Osteoblast (primary cell): ENCODE measurements around the gene HMGXB3. TPM values are rescaled to one million over a fixed set of nuclear protein-coding genes. Genes with fewer than 3 reads are reported as not detected.
A peak's percentile ranks its signal among the peaks of the same experiment; 100 is the strongest.

Experiments used
- DNase-seq: peaks from one replicate; pipeline ENCODE4 v3.0.0; 2011; ENCODE audit warnings: low spot score, mixed read lengths; ENCODE audit not compliant: insufficient read length; ENCODE audit errors: missing footprints
- H2AFZ ChIP-seq: 2 replicates; pipeline ENCODE4 v1.6.0; 2011; ENCODE audit warnings: mild to moderate bottlenecking, low read length
- H3K27ac ChIP-seq: 2 replicates; pipeline ENCODE4 v1.5.1; 2011; ENCODE audit warnings: mild to moderate bottlenecking, low read depth, low read length, moderate library complexity
- H3K27me3 ChIP-seq: 2 replicates; pipeline ENCODE4 v1.6.0; 2012; ENCODE audit warnings: mild to moderate bottlenecking, control low read depth, inconsistent platforms, low read length, moderate library complexity; ENCODE audit not compliant: insufficient read depth
- H3K36me3 ChIP-seq: 2 replicates; pipeline ENCODE4 v1.5.1; 2011; ENCODE audit warnings: mild to moderate bottlenecking, low read length, control low read depth, moderate library complexity; ENCODE audit not compliant: insufficient read depth
- H3K4me1 ChIP-seq: 2 replicates; pipeline ENCODE4 v1.5.1; 2011; ENCODE audit warnings: mild to moderate bottlenecking, low read length, control low read depth, moderate library complexity; ENCODE audit not compliant: insufficient read depth
- H3K4me2 ChIP-seq: 2 replicates; pipeline ENCODE4 v1.6.0; 2011; ENCODE audit warnings: mild to moderate bottlenecking, low read length; ENCODE audit not compliant: insufficient read depth
- H3K4me3 ChIP-seq: fragments of 200-600 bp; sonication (generic); 3 replicates; pipeline ENCODE4 v1.5.1; 2012; ENCODE audit warnings: mild to moderate bottlenecking, low read length, inconsistent platforms; ENCODE audit not compliant: insufficient read depth
- H3K79me2 ChIP-seq: 2 replicates; pipeline ENCODE4 v1.6.0; 2012; ENCODE audit warnings: mild to moderate bottlenecking, low read length, control low read depth, inconsistent platforms; ENCODE audit not compliant: insufficient read depth
- H3K9me3 ChIP-seq: 2 replicates; pipeline ENCODE4 v1.5.1; 2011; ENCODE audit warnings: low read depth, low read length, control low read depth
- H4K20me1 ChIP-seq: 2 replicates; pipeline ENCODE4 v1.6.0; 2012; ENCODE audit warnings: mild to moderate bottlenecking, low read length, control low read depth; ENCODE audit not compliant: insufficient read depth
- total RNA-seq: library from RNA; depleted of rRNA; stranded (reverse); fragments of >200 nt; gene quantifications from 2 replicates; pipeline ENCODE4 v1.2.3, GENCODE V29; 2012
- TF ChIP-seq, protein P1 (sequence below): IDR thresholded peaks from 2 replicates; pipeline ENCODE4 v1.5.1; 2011; ENCODE audit warnings: mild to moderate bottlenecking, low read depth, low read length, moderate library complexity; ENCODE audit errors: extremely low read depth

Gene HMGXB3
- total RNA-seq, 1 donor = 54.3 TPM

- Histone ChIP-seq H3K4me2 (no peak overlapping the region), H3K36me3 (peaks cover 47% of the 10 kb centered on the region), H3K79me2 (peaks cover 2% of the 10 kb centered on the region), H3K27me3 (no peaks in the 10 kb centered on the region), H2AFZ (no peak overlapping the region), H3K4me1 (peaks cover 30% of the 10 kb centered on the region), H3K9me3 (no peaks in the 10 kb centered on the region), H3K4me3 (no peak overlapping the region), H3K27ac (no peak overlapping the region), H4K20me1 (no peaks in the 10 kb centered on the region)
- peak; percentile 35 for DNase-seq
- TF ChIP-seq, protein P1, sequence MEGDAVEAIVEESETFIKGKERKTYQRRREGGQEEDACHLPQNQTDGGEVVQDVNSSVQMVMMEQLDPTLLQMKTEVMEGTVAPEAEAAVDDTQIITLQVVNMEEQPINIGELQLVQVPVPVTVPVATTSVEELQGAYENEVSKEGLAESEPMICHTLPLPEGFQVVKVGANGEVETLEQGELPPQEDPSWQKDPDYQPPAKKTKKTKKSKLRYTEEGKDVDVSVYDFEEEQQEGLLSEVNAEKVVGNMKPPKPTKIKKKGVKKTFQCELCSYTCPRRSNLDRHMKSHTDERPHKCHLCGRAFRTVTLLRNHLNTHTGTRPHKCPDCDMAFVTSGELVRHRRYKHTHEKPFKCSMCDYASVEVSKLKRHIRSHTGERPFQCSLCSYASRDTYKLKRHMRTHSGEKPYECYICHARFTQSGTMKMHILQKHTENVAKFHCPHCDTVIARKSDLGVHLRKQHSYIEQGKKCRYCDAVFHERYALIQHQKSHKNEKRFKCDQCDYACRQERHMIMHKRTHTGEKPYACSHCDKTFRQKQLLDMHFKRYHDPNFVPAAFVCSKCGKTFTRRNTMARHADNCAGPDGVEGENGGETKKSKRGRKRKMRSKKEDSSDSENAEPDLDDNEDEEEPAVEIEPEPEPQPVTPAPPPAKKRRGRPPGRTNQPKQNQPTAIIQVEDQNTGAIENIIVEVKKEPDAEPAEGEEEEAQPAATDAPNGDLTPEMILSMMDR = no peak
Observed at GRCh38 chr5:150055326-150056074, 55.0 kb downstream of the HMGXB3 start.

GRCh38 chr5:150056075-150056443 lies 55.5 kb downstream of the HMGXB3 start:
- H3K4me1 ChIP-seq = peaks cover 30% of the 10 kb centered on the region
- no peak overlapping the region for H3K27ac ChIP-seq
- H3K4me2 ChIP-seq = no peak overlapping the region
- no peaks in the 10 kb centered on the region for H3K9me3 ChIP-seq
- H3K27me3 ChIP-seq = no peaks in the 10 kb centered on the region
- peaks cover 42% of the 10 kb centered on the region for H3K36me3 ChIP-seq
- H2AFZ ChIP-seq = no peak overlapping the region
- H3K4me3 ChIP-seq = no peak overlapping the region
- peak; percentile 35 for DNase-seq
- no peaks in the 10 kb centered on the region for H4K20me1 ChIP-seq
- peaks cover 2% of the 10 kb centered on the region for H3K79me2 ChIP-seq
- TF ChIP-seq, protein P1 = no peak

DNA sequence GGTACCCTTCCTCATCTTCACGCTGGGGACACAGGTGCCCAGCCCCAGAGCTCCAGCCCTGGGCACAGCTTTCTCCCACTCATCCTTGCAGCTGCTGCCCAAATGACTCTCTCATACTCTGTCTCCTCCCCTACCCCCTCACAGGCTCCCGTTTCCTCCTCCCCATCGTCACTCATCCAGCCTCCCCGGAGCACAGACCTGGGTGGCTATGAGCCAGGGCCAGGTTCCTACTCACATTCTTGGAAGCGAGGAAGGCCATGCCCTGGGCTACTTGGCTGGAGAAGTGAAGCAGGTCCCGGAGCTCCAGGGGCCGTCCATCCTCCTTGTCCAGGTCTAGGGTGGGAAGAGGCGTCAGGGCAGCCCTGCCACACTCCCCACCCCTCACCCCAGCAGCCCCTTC lies 56.5 kb downstream of the HMGXB3 start:
- TF ChIP-seq, protein P1 = no peak
- Histone ChIP-seq H3K4me2 (no peak overlapping the region), H3K36me3 (peaks cover 32% of the 10 kb centered on the region), H3K27ac (no peak overlapping the region), H3K27me3 (no peaks in the 10 kb centered on the region), H3K9me3 (no peaks in the 10 kb centered on the region), H3K4me3 (no peak overlapping the region), H3K4me1 (peaks cover 30% of the 10 kb centered on the region), H2AFZ (no peak overlapping the region), H3K79me2 (peaks cover 2% of the 10 kb centered on the region), H4K20me1 (no peaks in the 10 kb centered on the region)
- peak; percentile 82 for DNase-seq

DNA sequence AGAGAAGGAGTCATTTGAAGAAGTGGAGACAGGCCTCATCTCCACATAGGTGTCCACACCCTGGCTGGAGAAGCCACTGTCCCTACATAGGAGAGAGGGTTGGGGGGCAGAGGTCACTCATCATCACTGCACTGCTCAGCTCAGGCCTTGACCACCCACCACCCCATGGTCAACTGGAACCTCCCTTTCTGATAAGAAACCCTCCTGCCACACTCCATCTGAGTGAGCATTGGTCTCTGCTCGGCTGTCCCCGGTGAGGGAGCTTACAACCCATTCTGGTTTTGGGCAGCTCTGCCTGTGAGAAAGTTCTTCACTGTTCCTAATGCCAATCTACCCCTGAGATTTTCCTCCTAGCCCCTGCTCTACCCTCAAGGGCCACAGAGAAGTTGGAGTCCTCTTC lies 57.0 kb downstream of the HMGXB3 start:
- Histone ChIP-seq H3K27me3 (no peaks in the 10 kb centered on the region), H3K36me3 (peaks cover 28% of the 10 kb centered on the region), H2AFZ (no peak overlapping the region), H3K27ac (peak overlapping the region; percentile 78), H3K9me3 (no peaks in the 10 kb centered on the region), H3K4me3 (no peak overlapping the region), H4K20me1 (no peaks in the 10 kb centered on the region), H3K4me1 (peaks cover 28% of the 10 kb centered on the region), H3K4me2 (no peak overlapping the region), H3K79me2 (peaks cover 2% of the 10 kb centered on the region)
- DNase-seq = peak; percentile 47
- TF ChIP-seq, protein P1 = no peak
